IPS-18c (cell line): ENCODE results near the gene ARSB.
"Not testable (repeated sequence)": the region's sequence is repeated elsewhere in the genome, so short reads cannot be mapped to it uniquely, and the experiment has no call there.

ENCODE experiments used
- H3K4me3 ChIP-seq: 2 replicates; pipeline ENCODE4 v1.7.0; 2013; ENCODE audit warnings: low read depth, mild to moderate bottlenecking, low read length, moderate library complexity; ENCODE audit not compliant: insufficient read depth
- H3K9me3 ChIP-seq: one replicate; pipeline ENCODE4 v1.6.1; 2013; ENCODE audit warnings: mild to moderate bottlenecking, low read length, moderate library complexity; ENCODE audit not compliant: control insufficient read depth, insufficient read depth

The ARSB gene

DNA sequence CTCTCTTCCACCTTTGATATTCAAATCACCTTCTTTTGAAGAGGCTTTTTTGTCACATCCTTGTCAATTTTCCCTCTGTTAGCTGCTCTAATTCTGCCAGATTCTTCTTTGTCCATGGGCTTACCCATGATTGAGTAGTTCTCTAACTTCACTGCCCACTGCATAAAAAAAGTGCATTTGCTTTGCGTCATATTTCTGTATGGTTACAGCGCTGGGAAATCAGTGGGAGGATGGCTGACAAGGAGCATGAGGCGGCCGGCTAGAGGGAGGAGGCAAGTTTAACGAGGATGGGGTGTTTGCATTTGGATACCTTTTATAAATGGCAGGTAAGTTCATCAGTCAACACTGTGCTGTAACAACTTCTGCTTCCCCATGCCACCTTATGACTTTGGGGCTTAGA, 220.0 kb downstream of the ARSB start:
- no peaks in the 10 kb centered on the region for H3K9me3 ChIP-seq
- no peak overlapping the region for H3K4me3 ChIP-seq

DNA sequence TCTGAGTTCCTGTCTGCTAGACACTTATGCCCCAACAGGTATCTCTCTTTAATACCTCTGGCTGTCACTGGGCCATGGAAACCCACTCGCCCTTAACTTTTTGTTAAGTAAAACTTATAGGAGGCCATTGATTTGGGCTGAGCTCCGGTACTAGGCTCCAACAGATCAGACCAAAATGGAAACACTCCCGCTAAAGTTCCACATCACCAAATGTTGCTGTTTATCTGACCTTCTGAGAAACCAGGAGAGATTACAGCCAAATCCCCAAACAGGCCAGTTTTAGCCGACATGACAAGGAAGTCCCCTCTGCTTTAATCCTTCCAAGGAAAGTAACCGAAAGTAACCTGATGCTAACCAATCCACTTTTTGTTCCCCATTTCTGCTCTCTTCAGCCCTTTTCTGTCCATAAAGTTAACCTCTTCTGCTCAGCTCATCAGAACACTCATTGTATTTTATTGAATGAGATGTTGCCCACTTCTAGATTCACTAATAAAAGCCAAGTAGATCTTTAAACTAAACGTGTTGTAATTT, 221.4 kb downstream of the ARSB start:
- H3K9me3 ChIP-seq, result no peaks in the 10 kb centered on the region
- H3K4me3 ChIP-seq, result no peak overlapping the region

DNA sequence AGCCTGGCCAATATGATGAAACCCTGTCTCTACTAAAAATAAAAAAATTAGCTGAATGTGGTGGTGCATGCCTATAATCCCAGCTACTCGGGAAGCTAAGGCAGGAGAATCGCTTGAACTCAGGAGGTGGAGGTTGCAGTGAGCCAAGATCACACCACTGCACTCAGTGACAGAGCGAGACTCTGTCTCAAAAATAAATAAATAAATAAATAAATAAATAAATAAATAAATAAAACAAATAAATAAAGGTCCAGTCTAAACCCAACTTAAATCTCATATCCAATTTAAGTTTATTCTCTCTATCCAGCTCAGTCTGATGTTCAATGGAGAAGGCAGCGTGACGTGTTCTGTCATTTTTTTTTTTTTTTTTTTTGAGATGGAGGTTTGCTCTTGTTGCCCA, 222.4 kb downstream of the ARSB start:
- H3K9me3 ChIP-seq, H3K4me3 ChIP-seq: not testable (repeated sequence)

DNA sequence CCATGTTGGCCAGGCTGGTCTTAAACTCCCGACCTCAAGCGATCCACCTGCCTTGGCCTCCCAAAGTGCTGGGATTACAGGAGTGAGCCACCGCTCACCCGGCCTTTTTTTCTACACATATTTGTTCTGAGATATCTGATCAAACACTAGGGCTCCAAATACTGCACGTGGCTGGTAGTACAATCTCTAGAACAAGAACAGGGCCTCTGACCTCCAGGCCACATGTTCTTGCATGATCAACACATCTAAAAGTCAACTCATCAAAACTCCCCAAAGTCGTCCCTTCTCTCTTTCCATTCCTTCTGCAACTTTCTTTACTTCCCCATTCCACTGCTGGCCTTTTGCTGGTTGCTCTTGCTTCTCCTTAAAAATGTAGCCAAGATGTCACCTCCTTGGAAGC, 223.3 kb downstream of the ARSB start:
- Histone ChIP-seq H3K9me3 (no peaks in the 10 kb centered on the region), H3K4me3 (no peak overlapping the region)

DNA sequence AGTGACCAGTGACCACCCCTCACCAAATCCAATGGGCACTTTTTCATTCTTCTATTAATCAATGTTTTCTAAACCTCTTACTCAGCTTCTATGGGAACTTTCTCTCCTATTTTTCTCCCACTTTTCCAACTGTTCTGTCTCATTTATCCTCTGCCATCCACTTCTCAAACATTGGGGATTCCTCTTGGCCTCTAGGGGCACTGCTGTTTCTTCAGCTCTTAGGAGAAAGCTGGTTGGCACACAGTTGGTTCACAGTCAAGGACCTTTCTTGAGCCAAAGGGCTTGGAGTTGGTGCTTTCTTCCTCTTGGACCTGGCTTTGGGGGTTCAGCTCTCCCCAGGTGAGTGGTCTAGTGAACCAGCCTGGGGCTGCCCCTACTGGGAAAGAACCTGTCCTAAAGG, 224.3 kb downstream of the ARSB start:
- Histone ChIP-seq H3K9me3 (no peaks in the 10 kb centered on the region), H3K4me3 (no peak overlapping the region)

DNA sequence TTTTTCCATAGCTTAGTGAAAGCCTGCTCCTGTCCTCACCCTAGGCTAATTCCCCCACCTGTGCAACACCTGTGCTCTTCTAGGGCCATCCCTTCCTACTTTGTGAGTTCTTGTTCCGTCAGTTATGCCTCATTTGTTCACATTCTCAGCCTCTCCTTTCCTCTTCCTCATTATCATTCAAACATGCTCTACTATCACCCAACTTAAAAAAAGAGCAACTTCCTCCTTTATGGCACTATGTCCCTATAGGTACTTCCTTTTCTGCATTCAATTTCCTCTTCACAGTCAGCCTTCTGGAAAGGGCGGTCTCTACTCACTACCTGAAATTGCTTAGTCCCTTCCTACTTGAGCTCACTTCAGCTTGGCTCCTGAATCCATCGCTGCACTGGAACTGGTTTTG, 224.7 kb downstream of the ARSB start:
- no peaks in the 10 kb centered on the region for H3K9me3 ChIP-seq
- H3K4me3 ChIP-seq, result no peak overlapping the region

DNA sequence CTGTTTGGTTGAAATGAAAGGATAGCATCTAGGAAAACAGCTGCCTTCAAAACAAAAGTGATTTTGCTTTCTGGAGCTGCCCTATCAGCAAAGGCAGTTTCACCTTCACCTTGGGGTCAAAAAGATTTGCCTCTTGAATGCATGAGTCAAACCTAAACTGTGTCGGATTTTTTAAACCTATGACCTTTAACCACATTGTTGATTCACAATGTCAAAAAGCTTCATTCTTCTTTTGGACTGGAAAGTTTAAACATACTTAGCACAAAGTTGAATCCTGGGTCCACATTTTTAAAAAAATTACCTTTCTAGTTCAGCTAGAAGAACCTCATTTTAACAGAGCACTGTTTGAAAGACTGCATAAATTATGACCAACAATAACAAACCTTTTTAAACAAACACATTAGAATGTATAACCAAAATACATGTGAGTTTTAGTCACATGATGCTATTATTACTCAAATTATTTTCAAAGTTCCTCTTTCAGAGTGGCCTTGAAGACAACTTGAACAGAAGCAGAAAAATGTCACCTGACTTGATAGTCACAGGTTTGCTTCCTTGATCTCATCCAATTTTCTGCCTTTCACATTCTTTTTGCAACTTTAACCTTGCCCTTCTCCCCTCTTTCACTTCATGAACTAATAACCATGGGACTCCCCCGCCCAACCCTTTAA, 226.8 kb downstream of the ARSB start:
- H3K9me3 ChIP-seq, result no peaks in the 10 kb centered on the region
- H3K4me3 ChIP-seq, result no peak overlapping the region

DNA sequence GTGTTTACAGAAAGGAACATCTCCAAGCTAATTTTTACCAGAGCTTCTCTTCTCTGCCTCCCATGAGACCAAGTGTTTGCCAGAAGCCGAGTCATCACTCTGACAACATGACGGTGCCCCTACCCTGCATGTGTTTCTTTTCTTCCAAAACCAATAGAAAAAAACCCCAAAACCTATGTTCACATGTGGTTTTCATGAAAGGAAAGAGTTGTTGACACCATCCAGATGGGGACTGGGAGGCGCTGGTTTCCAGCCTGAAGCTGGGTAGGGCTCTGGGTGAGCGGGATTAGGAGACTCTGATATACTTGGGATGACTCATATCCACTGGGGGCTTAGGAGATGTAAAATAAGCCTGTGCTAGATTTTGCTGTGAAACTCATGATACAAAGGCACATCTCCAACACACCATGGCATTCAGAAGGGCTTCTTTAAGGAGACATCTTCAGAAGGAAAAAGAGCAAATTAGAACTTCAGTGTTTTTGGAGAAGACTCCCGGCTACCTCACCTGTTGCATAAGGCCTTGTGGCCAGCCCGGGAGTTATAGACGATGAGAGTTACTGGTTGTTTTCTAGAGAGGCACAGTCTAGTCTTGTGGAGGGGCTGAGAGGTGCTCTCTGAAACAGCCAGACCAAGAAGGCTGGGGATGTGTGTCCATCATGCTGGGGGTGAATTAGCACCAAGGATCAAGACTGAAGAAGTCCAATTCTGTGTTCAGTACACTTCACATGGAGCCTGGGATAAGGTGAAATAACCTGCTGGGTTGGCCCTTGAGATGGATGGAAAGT, 227.6 kb downstream of the ARSB start:
- H3K4me3 ChIP-seq, result no peak overlapping the region
- H3K9me3 ChIP-seq, result no peaks in the 10 kb centered on the region

DNA sequence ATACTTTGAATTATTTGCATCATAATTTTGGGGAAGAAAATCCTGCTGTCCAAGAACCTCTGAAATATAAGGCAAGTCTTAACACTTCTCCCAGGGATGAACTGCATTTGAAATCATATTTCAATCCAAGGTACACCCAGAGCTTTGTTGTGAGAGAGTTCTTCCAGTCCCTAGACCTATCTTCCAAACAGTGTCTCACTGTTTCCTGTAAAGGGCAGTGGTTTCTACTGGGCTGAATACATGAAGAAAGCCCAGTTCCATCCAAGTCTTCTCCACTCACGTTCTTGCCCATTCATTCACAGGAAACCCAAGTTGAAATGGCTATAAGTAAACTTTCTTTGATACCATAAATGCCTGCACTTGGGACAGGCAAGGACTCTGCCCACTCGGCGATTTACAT, 228.3 kb downstream of the ARSB start:
- H3K9me3 ChIP-seq, result no peaks in the 10 kb centered on the region
- H3K4me3 ChIP-seq, result no peak overlapping the region

DNA sequence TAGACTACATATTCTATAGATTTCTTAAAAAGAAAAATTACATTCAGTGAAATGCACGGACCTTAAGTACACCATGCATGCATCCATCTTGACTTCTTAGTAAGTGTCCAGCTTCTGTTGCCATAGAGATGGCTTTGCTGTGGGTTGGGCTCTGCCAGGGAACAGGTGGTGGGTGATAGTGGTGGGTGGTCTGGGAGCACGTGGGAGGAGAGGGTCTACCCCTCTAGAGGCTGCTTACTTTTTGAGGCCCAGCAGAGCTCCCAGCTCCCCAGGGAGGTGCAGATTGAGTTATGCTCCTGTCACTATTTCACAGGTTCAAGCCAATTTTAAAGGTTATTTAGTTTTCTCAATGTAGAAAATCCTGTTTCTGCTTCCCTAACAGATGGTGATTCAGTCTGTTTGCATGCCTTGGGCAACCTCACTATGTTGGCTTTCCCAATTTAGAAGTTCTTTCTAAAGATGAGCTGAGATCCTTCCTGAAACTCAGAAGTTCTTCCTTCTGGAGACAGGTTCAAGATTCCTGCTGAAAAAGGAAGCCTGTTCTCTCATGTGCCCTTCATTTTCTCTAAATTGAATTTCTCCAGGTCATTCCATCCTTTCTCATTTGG, 229.2 kb downstream of the ARSB start:
- Histone ChIP-seq H3K9me3 (no peaks in the 10 kb centered on the region), H3K4me3 (no peak overlapping the region)

DNA sequence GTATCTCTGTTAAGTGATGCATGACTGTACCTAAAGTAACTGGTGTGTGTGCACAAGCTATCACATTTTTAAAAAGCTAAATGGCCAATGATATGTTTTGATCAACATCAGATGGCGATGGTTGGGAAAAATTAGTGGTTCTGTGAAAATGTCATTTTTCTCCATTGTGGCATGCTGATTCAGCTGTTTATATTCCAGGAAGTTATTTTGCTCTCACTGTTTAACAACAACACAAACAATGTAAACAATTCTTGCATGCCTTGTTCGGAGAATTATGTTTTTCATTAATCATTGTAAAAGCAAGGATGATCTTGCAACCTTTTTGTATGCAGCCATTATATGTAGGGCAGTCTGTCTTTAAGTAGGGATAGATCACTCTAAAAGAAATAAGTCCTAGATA, 230.5 kb downstream of the ARSB start:
- H3K9me3 ChIP-seq, result no peaks in the 10 kb centered on the region
- no peak overlapping the region for H3K4me3 ChIP-seq

DNA sequence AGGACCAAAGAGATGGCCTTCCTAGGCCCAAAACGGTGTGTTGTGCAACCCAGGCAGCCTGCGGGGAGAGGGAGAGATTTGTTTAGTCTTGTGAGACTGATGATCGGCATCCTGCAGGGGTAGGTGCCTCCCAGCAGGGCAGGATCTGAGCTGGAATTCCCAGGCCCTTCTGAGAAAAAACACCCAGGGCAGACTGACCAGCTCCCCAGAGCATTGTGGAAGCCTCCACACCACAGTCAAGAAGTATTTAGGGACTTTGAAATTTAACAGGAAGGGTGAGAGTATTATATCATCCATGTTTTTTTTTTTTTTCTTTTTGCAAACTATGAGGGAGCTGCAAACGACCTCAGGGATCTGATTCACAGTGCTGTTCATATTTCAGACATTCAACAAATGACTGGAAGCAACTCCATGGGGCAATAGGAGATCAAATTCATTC, 232.0 kb downstream of the ARSB start:
- Histone ChIP-seq H3K4me3 (no peak overlapping the region), H3K9me3 (no peaks in the 10 kb centered on the region)

DNA sequence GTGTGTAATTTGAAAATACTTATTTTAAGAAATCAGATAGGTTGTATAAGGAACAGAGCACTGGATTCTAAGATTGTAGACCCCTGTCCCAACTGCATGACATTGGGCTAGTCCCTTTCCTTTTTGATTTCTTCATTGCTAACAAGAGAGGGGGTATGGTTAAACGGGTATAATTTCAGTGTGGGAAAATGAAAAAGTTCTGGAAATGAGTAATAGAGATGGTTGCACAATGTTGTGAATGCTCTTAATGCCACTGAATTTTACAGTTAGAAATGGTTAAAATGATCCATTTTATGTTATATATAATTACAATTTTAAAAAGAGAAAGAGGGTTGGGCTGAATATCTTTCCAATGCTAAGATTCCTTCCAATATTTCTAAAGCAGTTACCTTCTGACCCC, 233.2 kb downstream of the ARSB start:
- Histone ChIP-seq H3K9me3 (no peaks in the 10 kb centered on the region), H3K4me3 (no peak overlapping the region)

DNA sequence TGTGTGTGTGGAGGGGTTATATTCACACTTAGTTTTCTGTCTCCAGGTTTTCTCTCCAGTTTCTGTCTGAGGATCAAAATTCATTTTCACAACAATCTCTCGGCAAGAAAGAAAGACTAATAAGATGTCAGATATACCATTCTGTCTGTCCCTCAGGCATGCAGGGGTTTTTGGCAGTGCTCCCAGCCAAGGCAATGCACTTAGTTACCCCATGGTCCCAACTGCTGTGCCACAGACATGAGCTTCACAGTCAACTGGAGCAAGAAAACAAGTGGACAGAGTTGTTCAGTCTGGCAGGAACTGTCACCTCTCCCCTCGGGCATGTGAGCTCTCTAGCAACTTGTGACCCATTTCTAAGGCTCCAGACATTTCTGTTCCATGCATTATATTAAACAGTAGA, 234.8 kb downstream of the ARSB start:
- H3K4me3 ChIP-seq, result no peak overlapping the region
- H3K9me3 ChIP-seq, result no peaks in the 10 kb centered on the region

DNA sequence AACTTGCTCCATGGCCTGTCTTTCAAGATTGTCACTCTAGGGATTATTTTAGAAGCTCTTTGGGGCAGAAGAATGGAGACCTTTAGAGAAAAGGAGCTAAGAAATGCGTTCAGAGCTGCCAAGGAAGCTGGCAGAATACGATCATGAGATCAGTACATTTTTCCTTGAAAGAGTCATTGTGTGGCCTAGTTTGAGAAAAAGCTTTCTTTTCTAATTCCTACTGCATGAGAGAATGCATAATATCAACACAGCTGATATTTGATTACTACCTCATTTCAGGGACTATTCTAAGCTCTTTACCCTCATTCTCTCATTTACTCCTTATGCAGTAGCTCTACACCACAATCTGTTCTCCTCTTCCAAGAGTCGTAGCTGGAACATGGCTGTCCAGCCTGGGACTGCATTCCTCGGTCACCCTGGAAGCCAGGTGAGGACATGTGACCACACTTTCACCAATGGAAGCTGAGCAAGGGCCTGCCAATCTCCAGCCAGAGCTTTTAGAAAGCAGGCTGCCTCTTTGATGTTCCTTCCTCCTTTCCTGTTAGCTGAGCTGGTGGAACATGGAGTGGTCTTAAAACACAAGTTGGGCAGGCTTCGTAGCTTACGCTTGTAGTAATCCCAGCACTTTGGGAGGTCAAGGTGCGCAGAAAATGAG, 237.3 kb downstream of the ARSB start:
- H3K9me3 ChIP-seq, result no peaks in the 10 kb centered on the region
- H3K4me3 ChIP-seq, result no peak overlapping the region

DNA sequence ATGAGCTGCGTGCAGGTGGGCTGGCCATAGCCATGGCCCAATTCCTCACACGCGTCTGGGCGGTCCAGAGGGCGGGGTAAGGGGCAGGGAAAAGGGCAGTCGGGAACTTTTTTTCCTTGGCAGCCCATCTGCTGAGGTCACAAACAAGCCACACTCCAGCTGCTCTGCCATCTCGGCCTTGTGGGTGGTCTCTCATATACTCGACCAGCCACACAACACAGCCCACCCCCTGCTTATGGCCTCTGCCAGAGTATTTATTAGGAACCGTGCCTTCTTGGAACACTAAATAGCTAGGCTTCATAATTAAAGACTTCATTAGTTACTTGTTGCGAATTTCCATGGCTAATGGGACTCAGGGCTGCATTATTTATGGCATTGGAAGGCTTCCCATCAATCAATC, 238.1 kb downstream of the ARSB start:
- Histone ChIP-seq H3K4me3 (no peak overlapping the region), H3K9me3 (no peaks in the 10 kb centered on the region)

DNA sequence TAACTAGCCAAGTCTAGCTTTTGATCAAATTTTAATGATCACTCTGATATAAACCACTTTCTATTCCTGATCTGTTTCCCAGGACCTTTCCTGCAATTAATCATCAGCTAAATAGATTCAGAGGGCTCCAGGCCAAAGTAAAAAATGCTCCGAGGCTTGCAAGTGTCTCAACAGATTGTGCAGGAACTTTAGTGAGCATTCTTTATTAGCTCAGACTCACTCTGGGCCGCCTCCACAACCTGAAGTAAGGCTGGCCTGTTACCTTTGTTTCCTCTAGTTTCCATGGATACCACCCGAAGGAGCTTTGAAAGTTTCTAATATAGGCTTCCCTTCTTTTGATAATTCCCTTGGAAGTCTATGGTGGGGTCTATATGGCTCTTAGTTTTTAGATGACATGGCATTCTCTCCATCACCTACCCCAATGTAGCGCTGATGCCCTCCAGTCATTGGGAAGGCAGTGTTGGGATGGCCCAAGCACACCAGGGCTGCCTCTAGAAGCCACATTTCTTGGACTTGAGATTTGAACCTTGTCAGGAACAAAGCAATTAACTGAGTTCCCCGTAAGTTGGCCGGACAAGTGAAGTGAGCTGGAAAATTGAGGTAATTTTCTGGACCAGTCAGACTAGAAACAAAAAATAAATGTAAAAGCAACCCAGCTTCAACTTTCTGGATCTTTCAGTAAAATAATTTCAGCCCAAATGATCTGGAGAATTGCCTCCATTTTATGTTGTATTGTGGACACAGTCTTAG, 238.9 kb downstream of the ARSB start:
- Histone ChIP-seq H3K4me3 (no peak overlapping the region), H3K9me3 (no peaks in the 10 kb centered on the region)
